ENCODE data around the gene BHLHE41. TPM values are rescaled to one million over a fixed set of nuclear protein-coding genes. Genes with fewer than 3 reads are reported as not detected.

The BHLHE41 gene
- polyA plus RNA-seq, 2 of the 4 experiments (the other 2 are of a cell fraction): 0.41 to 0.81 TPM

GRCh38 chr12:26143291-26143690 lies 18.5 kb upstream of the BHLHE41 start:
- Histone ChIP-seq H3K4me2 (no peak overlapping the region), H3K4me3 (no peak overlapping the region), H3K4me1 (no peaks in the 10 kb centered on the region), H3K9me3 (no peaks in the 10 kb centered on the region), H3K27ac (no peak overlapping the region)
- FAIRE-seq: no peak
- WGBS (ENCODE audit: missing lambda C conversion rate): 10% methylated on average over 2 of the region's 2 CpGs
- no peak for ATAC-seq
- TF ChIP-seq EHMT2 (IDR thresholded peaks at IDR 0.05; ENCODE audit: low read depth) (no peak), ZC3H11A (IDR thresholded peaks at IDR 0.05) (no peak), KDM5A (IDR thresholded peaks at IDR 0.05) (no peak), ESRRA (IDR thresholded peaks at IDR 0.05; ENCODE audit: borderline replicate concordance, low read length) (no peak), PBX3 (IDR thresholded peaks at IDR 0.05) (no peak), ZNF302 (CRISPR knock-in tag; IDR thresholded peaks at IDR 0.05) (no peak), RCOR1 (IDR thresholded peaks at IDR 0.05; ENCODE audit: low read depth, low read length) (no peak), HES2 (IDR thresholded peaks at IDR 0.05) (no peak), KDM1A (IDR thresholded peaks at IDR 0.05; ENCODE audit: low read depth) (no peak), POLR2A (IDR thresholded peaks at IDR 0.05; ENCODE audit: low read length) (no peak), BCL3 (IDR thresholded peaks at IDR 0.05) (no peak), TP53 (CRISPR knock-in tag; IDR thresholded peaks at IDR 0.05) (no peak)
- TF ChIP-seq, protein P1, sequence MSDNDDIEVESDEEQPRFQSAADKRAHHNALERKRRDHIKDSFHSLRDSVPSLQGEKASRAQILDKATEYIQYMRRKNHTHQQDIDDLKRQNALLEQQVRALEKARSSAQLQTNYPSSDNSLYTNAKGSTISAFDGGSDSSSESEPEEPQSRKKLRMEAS (IDR thresholded peaks at IDR 0.05): no peak
- DNase-seq (ENCODE audit: low read depth in 1 of 2, low spot score in 1 of 2): no peak
- POLR2A ChIA-PET: no interaction called here
- CTCF ChIA-PET: interaction anchor here (1.1 to 1.7 kb wide), 3 partner anchors 10 to 20 kb away, joined by 3 to 6 read pairs (median 6); no protein-coding TSS in a partner anchor

- CTCF ChIA-PET: no interaction called here
- Histone ChIP-seq H3K4me3 (no peak overlapping the region), H3K9me3 (no peaks in the 10 kb centered on the region), H3K4me2 (no peak overlapping the region), H3K4me1 (no peaks in the 10 kb centered on the region), H3K27ac (no peak overlapping the region)
- POLR2A ChIA-PET: no interaction called here
- FAIRE-seq: no peak
- DNase-seq (ENCODE audit: low read depth in 1 of 2, low spot score in 1 of 2): no peak
- ATAC-seq: no peak
- TF ChIP-seq, protein P2, sequence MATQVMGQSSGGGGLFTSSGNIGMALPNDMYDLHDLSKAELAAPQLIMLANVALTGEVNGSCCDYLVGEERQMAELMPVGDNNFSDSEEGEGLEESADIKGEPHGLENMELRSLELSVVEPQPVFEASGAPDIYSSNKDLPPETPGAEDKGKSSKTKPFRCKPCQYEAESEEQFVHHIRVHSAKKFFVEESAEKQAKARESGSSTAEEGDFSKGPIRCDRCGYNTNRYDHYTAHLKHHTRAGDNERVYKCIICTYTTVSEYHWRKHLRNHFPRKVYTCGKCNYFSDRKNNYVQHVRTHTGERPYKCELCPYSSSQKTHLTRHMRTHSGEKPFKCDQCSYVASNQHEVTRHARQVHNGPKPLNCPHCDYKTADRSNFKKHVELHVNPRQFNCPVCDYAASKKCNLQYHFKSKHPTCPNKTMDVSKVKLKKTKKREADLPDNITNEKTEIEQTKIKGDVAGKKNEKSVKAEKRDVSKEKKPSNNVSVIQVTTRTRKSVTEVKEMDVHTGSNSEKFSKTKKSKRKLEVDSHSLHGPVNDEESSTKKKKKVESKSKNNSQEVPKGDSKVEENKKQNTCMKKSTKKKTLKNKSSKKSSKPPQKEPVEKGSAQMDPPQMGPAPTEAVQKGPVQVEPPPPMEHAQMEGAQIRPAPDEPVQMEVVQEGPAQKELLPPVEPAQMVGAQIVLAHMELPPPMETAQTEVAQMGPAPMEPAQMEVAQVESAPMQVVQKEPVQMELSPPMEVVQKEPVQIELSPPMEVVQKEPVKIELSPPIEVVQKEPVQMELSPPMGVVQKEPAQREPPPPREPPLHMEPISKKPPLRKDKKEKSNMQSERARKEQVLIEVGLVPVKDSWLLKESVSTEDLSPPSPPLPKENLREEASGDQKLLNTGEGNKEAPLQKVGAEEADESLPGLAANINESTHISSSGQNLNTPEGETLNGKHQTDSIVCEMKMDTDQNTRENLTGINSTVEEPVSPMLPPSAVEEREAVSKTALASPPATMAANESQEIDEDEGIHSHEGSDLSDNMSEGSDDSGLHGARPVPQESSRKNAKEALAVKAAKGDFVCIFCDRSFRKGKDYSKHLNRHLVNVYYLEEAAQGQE (IDR thresholded peaks at IDR 0.05): no peak
- no peak for TF ChIP-seq ZNF302 (CRISPR knock-in tag; IDR thresholded peaks at IDR 0.05)
- no peak for TF ChIP-seq TFCP2L1 (CRISPR knock-in tag; IDR thresholded peaks at IDR 0.05)
- no peak for TF ChIP-seq FOSB (CRISPR knock-in tag; IDR thresholded peaks at IDR 0.05)
- TF ChIP-seq ZC3H11A (IDR thresholded peaks at IDR 0.05): no peak
- TF ChIP-seq, protein P1 (IDR thresholded peaks at IDR 0.05): no peak
- no peak for TF ChIP-seq HMGXB4 (CRISPR knock-in tag; IDR thresholded peaks at IDR 0.05; ENCODE audit: borderline replicate concordance)
- no peak for TF ChIP-seq CTCF (IDR thresholded peaks at IDR 0.05)
- TF ChIP-seq ZSCAN20 (CRISPR knock-in tag; IDR thresholded peaks at IDR 0.05): no peak
- TF ChIP-seq POLR2A (IDR thresholded peaks at IDR 0.05; ENCODE audit: low read length): no peak
- no peak for TF ChIP-seq HDAC2 (IDR thresholded peaks at IDR 0.05)
- no peak for TF ChIP-seq POLR2AphosphoS2 (conservative IDR thresholded peaks at IDR 0.05; ENCODE audit: low read length)
- TF ChIP-seq USF2 (IDR thresholded peaks at IDR 0.05): no peak
- TF ChIP-seq, protein P3, sequence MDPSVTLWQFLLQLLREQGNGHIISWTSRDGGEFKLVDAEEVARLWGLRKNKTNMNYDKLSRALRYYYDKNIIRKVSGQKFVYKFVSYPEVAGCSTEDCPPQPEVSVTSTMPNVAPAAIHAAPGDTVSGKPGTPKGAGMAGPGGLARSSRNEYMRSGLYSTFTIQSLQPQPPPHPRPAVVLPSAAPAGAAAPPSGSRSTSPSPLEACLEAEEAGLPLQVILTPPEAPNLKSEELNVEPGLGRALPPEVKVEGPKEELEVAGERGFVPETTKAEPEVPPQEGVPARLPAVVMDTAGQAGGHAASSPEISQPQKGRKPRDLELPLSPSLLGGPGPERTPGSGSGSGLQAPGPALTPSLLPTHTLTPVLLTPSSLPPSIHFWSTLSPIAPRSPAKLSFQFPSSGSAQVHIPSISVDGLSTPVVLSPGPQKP (IDR thresholded peaks at IDR 0.05; ENCODE audit: low read depth, low read length): no peak
- no peak for TF ChIP-seq RFX5 (IDR thresholded peaks at IDR 0.05)
Observed at GRCh38 chr12:26138860-26139259, 14.0 kb upstream of the BHLHE41 start.

Data from A549 (cell line).